Activated CD4-positive, CD25-positive, alpha-beta regulatory T cell treated with anti-CD3 and anti-CD28 coated beads, Interleukin-2, amount 50 U/mL, for 24 hours (primary cell): Measurements from ENCODE around the gene IL15.
"Not testable (repeated sequence)": the region's sequence is repeated elsewhere in the genome, so short reads cannot be mapped to it uniquely, and the experiment has no call there.

Source experiments
- ATAC-seq, 2 donors: fragments of 150-1000 bp; cut with Tn5 transposase; one replicate each; pipeline ENCODE4 v1.10.0; 2021; ENCODE audit warnings: mild to moderate bottlenecking in 1 of 2, moderate library complexity in 1 of 2

The IL15 gene

GRCh38 chr4:141647966-141648365, 11.6 kb downstream of the IL15 start:
- no peak for ATAC-seq

DNA sequence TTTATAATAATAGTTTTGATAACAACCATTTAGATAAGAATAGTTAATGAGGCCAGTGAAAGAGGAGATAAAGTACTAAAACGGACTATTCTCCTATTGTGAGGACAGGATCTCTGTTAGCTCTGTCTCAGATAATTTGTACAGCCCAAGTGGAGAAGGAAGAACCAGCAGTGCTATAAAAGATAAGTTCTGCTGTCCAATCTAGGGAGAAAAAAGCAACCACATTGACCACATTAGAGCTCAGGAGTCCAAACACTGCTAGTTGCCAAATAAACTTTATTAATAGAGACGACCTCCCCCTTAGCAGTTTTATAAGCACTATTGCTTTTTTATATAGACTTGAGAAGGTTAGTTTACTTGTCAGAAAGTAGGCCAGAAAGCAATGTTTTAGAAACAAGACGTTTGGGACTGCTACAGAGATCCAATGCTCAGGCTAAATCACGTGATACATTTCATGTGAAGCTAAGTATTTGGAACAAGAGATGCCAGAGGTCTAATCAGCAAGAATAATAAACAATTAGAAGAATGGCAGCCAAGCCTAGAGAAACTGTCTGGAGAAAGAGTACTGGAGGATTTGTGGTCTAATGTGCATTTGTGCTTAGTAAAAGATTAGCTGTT, 15.9 kb downstream of the IL15 start:
- no peak for ATAC-seq

DNA sequence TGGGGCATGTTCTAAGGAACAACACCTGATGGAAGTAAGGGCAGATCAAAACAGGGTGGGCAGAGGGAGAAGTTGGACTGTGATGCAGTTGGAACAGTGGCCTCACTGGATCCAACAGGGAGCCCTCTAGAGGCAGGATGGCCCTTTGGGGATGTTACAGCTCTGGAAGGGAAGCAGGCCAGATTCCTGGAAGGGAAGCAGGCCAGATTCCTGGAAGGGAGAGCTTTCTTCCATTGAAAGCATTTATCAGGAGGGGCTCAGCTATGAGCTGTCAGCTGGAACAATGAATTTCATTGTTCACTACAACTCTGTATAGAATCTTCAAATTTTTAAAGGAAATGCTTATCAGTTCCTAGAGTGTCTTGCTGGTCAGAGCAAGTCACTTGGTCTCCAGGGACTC, 17.7 kb downstream of the IL15 start:
- no peak for ATAC-seq

- ATAC-seq: no peak
Measured at GRCh38 chr4:141656031-141656430, 19.6 kb downstream of the IL15 start.

GRCh38 chr4:141657550-141658250, 21.3 kb downstream of the IL15 start:
- ATAC-seq: no peak

- ATAC-seq: no peak
Measured at GRCh38 chr4:141658309-141658708, 21.9 kb downstream of the IL15 start.

DNA sequence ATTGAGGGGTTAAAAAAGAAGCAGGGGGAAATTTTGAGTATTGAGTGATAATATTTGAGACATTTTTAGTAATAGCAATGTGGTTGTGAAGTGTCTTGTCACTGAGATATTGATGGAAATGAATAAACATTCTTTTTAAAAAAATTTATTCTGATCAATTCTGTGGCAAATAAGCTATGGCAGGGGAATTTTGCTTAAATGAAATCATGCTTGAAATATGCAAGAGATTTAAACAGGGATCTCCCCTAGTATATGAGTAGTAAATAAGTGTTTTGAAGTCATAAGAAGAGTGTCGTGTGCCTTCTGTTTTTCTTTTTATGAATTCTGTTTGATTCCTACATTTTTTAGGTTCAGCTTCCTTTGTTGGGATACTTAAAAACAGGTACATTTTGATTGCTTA, 23.2 kb downstream of the IL15 start:
- no peak for ATAC-seq

GRCh38 chr4:141660880-141661279, 24.5 kb downstream of the IL15 start:
- ATAC-seq: no peak

GRCh38 chr4:141668200-141668910, 32.0 kb downstream of the IL15 start:
- no peak for ATAC-seq

DNA sequence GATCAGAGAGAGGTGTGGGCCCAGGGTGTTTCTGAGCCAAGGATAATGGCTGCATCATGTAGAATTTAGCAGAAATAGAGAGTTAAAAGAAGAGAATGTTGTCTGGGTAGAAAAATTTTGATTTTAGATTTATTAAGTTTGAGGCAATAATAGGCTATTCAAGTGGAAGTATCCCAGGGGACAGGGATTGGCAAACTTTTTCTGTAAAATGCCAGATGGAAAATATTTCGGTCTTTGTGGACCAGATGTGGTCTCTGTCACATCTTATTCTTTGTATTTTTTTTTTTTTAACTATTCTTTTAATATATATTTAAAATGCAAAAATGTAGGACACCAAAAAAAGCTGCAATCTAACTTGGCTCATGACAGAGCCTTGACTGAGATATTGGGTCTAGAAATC, 33.1 kb downstream of the IL15 start:
- no peak for ATAC-seq

DNA sequence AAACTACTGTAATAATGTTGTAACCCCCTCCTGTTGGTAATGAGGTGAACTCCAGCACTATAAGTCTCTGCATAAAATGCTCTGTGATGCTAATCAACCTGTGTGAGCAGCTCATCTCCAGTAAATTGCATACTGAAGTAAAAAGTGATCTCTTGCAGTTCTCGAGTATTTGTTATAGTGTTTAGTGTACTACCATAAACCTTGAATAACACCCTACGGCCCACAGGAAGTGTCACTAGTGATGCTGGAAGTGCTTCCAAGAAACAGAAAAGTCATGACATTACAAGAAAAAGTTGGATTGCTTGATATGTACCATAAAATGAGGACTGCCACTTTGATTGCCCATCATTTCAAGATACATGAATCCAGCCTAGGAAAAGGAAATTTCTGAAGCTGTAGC, 39.0 kb downstream of the IL15 start:
- ATAC-seq: no peak

DNA sequence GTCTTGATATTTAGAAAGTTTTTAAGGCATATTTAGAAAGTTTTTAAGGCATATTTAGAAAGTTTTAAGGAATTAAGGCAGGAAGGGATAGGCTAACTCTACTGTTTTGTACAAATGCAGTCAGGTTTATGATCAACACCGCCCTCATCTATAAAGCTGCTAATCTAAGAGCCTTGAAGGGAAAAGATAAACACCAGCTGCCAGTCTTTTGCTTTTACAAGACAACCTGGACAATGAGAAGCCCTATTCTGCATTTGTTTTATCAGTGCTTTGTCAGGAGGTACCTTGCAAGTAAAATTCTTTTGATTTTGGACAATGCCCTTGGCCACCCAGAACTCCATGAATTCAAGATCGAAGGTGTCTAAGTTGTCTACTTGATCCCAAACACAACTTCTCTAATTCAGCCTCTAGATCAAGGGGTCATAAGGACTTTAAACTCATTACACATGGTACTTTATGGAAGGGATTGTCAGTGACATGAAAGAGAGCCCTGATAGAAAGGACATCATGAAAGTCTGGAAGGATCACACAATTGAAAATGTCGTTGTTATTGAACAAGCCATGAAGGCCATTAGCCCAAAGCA, 39.8 kb downstream of the IL15 start:
- no peak for ATAC-seq

DNA sequence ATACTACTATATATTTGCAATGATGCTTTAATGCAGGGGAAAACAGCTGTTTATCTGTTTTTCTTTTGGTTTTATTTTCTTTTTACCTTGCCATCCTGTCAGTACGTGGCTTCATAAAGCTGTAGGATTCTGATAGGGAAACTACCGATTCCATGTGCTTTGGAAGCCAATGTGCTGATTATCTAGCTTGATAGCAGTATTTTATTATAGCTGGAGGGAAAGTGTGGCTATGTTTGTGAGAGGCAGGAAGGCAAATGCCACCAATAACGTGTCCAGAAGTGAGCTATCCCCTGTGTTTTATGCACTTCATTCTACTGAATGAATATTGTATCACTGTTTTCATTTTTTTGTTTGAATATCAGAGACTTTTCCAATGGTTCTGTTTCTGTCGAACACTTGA, 43.7 kb downstream of the IL15 start:
- no peak for ATAC-seq

DNA sequence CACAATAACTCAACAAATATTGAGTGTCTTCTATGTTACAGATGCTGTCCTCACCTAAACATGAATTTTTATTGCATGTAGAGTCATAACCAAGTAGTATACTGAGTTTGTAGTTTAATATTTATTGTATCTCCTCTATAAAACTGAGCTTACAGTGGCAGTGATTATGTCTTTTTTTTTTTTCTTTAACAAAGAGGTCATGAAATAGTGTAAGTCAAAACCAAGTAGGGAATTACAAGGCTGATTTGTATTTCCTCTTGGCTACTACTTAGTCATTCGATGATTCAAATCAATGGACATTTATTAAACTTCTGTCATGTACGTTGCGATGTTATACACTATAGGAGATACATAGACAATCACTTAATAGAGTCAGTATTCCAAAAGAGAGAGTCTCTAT, 48.4 kb downstream of the IL15 start:
- no peak for ATAC-seq

DNA sequence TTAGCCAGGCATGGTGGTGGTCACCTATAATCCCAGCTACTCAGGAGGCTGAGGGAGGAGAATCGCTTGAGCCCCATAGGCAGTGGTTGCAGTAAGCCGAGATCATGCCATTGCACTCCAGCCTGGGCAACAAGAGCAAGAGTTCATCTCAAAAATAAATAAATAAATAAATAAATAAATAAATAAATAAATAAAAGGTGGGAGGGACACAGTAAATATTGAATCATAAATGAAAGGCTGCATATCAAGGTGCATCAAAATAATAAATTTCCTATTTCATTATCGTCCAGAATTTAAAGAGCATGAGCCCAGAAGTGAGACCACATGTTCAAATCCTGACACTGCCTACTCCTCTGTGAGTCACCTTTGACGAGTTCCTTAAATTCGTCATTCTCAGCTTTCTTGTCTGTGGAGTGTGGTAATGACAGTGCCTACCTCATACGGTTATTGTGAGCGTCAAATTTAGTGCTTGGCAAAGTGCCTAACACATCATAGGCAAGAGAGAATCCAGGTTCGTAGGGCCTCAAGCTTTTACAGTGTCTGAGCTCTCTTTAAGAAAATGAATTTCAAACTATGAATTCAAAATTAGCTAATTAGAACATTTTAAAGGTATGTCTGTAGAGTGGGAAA, 49.9 kb downstream of the IL15 start:
- ATAC-seq: no peak

GRCh38 chr4:141686879-141687278, 50.5 kb downstream of the IL15 start:
- no peak for ATAC-seq

- not testable (repeated sequence) for ATAC-seq
Measured at GRCh38 chr4:141689726-141690296, 53.4 kb downstream of the IL15 start.

DNA sequence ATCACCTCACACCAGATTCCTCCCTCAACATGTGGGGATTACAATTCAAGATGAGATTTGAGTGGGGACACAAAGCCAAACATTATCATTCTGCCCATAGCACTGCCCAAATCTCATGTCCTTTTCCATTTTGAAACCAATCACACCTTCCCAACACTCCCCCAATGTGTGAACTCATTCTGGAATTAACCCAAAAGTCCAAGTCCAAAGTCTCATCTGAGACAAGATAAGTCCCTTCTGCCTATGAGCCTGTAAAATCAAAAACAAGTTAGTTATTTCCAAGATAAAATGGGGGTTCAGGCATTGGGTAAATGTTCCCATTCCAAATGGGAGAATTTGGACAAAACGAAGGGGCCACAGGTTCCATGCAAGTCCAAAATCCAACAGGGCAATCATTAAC, 54.9 kb downstream of the IL15 start:
- not testable (repeated sequence) for ATAC-seq

DNA sequence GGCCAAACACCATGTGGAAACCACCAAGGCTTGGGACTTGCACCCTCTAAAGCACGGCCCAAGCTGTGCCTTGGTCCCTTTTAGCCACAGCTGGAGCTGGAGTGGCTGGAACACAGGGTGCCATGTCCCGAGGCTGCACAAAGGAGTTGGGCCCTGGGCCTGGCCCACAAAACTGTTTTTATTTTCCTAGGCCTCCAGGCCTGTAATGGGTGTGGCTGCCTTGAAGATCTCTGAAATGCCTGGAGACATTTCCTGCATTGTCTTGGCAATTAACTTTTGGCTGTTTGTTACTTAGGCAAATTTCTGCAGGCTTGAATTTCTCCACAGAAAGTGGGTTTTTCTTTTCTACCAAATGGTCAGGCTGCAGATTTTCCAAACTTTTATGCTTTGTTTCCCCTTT, 55.7 kb downstream of the IL15 start:
- ATAC-seq: no peak

GRCh38 chr4:141697116-141697515, 60.7 kb downstream of the IL15 start:
- ATAC-seq: no peak

DNA sequence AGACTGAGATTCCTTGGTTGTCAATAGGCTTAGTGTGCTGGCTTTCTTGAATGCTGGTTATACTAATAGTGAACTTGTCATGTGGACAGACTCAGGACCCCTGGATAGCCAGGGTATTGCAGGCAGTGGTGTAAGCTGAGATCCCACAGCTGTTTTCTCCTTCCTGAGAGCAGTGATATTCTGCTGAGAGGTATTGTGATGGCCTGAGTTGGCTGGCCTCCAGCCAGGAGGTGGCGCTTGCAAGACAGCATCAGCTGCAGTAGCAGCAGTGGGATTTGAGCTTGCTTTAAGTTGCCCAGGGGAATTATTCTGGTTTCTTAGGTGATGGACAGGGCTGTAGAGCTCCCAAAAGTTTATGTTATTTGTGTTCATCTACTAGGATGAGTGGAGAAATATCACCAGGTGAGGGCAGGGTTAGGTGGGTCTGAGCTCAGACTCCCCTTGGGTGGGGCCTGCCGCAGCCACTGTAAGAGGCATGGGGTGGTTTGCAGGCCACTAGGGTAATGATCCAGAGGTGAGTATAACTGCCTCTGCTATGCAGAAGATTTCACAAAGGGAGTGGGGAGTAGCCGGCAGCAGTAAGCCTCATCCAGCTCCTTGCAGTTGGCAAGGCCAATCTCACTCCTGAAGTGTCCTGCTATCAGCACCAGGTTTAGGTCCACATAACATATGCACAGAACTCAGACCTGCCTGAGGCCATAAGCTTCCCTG, 66.2 kb downstream of the IL15 start:
- ATAC-seq: no peak

DNA sequence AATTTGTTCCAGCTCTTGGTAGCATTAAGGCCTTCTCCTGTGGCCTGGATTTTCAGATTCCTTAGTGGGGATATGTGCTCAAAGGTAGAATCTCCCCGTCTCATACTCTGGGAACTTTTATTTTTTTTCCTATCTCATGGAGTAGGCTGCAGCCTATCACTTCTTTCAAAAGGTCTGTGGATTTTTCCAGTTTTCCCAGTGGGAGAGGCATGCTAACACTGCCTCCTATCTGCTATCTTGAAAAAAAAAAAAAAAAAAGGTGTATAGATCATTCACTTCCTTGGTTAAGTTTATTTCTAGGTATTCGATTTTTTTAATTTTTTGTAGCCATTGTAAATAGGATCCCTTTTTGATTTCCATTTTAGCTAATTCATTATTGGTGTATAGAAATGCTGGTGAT, 67.1 kb downstream of the IL15 start:
- ATAC-seq: no peak
